ENCODE results near the gene MFSD1.

The MFSD1 gene

DNA sequence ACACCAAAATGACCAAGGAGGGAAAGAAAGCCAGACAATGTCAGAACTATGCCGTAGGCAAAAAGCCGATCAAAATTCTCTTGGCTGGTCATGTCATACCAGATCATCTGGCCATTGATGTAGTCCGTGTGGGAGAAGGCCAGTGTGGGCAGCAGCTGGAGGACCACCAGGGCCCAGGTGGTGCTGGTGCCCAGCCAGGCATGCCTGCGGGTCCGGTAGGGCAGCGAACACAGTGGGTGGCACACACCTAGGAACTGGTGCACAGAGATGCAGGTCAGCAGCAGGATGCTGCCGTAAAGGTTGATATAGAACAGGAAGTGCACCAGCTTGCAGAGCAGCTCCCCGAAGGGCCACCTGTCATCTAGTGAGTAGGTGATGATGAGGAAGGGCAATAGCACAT, 39.5 kb downstream of the MFSD1 start:
- TF ChIP-seq, protein P1, sequence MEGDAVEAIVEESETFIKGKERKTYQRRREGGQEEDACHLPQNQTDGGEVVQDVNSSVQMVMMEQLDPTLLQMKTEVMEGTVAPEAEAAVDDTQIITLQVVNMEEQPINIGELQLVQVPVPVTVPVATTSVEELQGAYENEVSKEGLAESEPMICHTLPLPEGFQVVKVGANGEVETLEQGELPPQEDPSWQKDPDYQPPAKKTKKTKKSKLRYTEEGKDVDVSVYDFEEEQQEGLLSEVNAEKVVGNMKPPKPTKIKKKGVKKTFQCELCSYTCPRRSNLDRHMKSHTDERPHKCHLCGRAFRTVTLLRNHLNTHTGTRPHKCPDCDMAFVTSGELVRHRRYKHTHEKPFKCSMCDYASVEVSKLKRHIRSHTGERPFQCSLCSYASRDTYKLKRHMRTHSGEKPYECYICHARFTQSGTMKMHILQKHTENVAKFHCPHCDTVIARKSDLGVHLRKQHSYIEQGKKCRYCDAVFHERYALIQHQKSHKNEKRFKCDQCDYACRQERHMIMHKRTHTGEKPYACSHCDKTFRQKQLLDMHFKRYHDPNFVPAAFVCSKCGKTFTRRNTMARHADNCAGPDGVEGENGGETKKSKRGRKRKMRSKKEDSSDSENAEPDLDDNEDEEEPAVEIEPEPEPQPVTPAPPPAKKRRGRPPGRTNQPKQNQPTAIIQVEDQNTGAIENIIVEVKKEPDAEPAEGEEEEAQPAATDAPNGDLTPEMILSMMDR (IDR thresholded peaks at IDR 0.05; ENCODE audit: low read depth, low read length, missing control alignments) = no peak
- no peak for DNase-seq (ENCODE audit: low read depth)
- H3K4me3 ChIP-seq (ENCODE audit: low read depth, low read length) = no peak overlapping the region

GRCh38 chr3:158842976-158843375, 41.1 kb downstream of the MFSD1 start:
- DNase-seq (ENCODE audit: low read depth) = no peak
- TF ChIP-seq, protein P1 (IDR thresholded peaks at IDR 0.05; ENCODE audit: low read depth, low read length, missing control alignments) = no peak
- H3K4me3 ChIP-seq (ENCODE audit: low read depth, low read length) = no peak overlapping the region

GRCh38 chr3:158845765-158846350, 44.0 kb downstream of the MFSD1 start:
- TF ChIP-seq, protein P1 (IDR thresholded peaks at IDR 0.05; ENCODE audit: low read depth, low read length, missing control alignments) = peak; percentile 65
- no peak for DNase-seq (ENCODE audit: low read depth)
- no peak overlapping the region for H3K4me3 ChIP-seq (ENCODE audit: low read depth, low read length)

DNA sequence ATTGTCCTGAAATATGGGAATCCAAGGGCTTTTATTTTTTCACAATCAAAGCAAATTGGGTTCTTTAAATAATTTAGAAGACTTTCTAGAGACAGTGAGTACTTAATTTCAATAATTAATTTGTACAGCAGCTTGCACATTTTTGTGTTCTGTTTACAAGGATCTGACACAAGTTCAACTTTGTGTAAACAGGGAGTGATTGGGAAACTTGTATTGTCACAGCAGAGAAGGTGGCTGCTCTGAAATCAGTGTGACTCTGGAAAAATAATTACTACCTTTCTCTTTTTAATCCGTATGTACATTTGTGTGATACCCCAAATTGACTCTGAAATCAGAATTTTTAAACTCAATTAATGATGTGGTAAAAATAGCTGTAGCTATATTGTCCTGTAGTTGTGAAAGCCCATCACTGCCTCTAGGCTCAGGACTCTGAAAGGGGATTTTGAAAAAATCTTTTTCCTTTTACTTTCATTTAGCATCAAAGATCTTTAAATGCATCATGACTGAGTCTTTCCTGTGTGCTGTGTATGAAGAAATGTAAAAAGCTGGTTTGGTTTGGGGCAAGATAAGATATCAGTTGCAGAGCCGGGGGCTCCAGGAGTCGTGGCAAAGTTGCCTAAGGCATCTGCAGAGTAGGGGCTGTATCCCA, 45.1 kb downstream of the MFSD1 start:
- DNase-seq (ENCODE audit: low read depth) = no peak
- TF ChIP-seq, protein P1 (IDR thresholded peaks at IDR 0.05; ENCODE audit: low read depth, low read length, missing control alignments) = no peak
- no peak overlapping the region; the same call in 1 of the 2 replicates for H3K4me3 ChIP-seq (ENCODE audit: low read depth, low read length)

DNA sequence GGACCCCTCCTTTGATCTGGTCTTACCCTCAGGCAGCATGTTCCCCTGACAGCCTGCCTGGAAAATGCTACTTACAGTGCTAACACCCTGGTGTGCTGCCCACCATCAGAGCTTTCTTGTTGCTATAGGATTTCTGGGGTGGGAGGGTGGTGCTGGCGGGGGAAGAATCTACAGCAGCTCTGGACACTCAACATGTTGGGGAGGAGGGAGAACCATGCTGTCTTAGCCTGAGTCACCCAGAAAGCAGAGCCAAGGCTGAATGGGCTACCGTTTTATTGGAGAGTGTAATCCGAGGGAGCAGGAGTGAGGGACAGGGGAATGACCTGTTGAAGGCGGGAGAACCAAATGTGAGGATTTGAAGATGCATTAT, 45.6 kb downstream of the MFSD1 start:
- TF ChIP-seq, protein P1 (IDR thresholded peaks at IDR 0.05; ENCODE audit: low read depth, low read length, missing control alignments) = no peak
- DNase-seq (ENCODE audit: low read depth) = no peak
- peak overlapping the region; percentile 7; the same call in 1 of the 2 replicates for H3K4me3 ChIP-seq (ENCODE audit: low read depth, low read length)

DNA sequence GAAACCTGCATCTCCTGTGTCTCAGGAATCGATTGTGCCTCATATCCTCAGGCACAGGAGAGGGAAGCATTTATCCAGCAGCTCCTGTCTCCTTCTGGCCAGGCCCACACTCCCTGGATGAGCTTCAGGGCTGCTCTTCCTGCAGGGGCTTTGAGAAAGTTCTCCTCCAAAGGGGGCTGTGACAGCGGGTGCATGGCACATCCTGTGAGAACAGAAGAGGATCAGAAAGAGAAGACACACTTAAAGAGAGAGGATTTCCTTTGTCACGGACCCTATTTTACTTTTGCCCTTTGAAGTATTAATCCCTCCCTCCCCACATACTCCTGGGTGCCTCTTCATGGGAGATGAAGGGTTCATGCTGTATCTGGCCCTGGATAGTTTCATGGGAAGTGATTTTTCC, 46.0 kb downstream of the MFSD1 start:
- no peak for DNase-seq (ENCODE audit: low read depth)
- TF ChIP-seq, protein P1 (IDR thresholded peaks at IDR 0.05; ENCODE audit: low read depth, low read length, missing control alignments) = no peak
- H3K4me3 ChIP-seq (ENCODE audit: low read depth, low read length) = no peak overlapping the region; the same call in 1 of the 2 replicates

DNA sequence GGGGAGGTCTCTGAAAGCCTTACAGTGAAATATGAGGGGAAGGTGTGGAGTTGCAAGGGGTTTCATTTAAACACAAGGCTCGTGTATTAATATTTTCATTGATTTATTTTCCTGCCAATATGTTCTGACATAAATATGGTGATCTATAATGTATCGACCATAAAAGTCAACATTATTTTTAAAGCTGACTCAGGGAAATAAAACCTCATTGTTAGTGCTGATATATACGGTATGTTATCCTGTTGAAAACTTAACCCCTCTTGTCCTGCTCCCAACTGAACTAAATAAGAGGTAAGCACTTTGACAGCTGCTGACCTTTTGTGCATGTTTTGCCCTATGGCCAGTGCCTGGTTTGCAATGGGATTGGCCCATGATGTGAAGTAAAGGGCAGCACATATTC, 47.9 kb downstream of the MFSD1 start:
- no peak overlapping the region for H3K4me3 ChIP-seq (ENCODE audit: low read depth, low read length)
- no peak for DNase-seq (ENCODE audit: low read depth)
- TF ChIP-seq, protein P1 (IDR thresholded peaks at IDR 0.05; ENCODE audit: low read depth, low read length, missing control alignments) = no peak
